NOMO-1 treated with DMSO at 0.1 percent for 48 hours (cell line): Measurements from ENCODE around the gene FAM162B.
A peak's percentile ranks its signal among the peaks of the same experiment; 100 is the strongest.
"Not testable (repeated sequence)": the region's sequence is repeated elsewhere in the genome, so short reads cannot be mapped to it uniquely, and the experiment has no call there.

ENCODE experiments used
- DNase-seq: peaks from one replicate; lab custom pipeline; 2025; ENCODE audit not compliant: unreplicated experiment; lab: John Stamatoyannopoulos, UW

The FAM162B gene

GRCh38 chr6:116730513-116730912 is 35.0 kb downstream of the FAM162B start:
- DNase-seq: no peak

GRCh38 chr6:116726947-116727346 is 38.6 kb downstream of the FAM162B start:
- no peak for DNase-seq

- DNase-seq: peak; percentile 21
Measured at GRCh38 chr6:116714761-116715160, 50.8 kb downstream of the FAM162B start.

- no peak for DNase-seq
Measured at GRCh38 chr6:116714296-116714695, 51.2 kb downstream of the FAM162B start.

- DNase-seq: no peak
Measured at GRCh38 chr6:116705917-116706316, 59.6 kb downstream of the FAM162B start.

GRCh38 chr6:116703888-116704287 is 61.6 kb downstream of the FAM162B start:
- DNase-seq: not testable (repeated sequence)
